H7 (cell line): ENCODE results near the gene PDE4B. TPM values are rescaled to one million over a fixed set of nuclear protein-coding genes. Genes with fewer than 3 reads are reported as not detected.

Experiments used
- DNase-seq: peaks from one replicate; pipeline ENCODE4 v3.0.0; 2012
- H3K27me3 ChIP-seq: 2 replicates; pipeline ENCODE4 v1.6.0; 2011; ENCODE audit warnings: mild to moderate bottlenecking, low read length; ENCODE audit not compliant: control insufficient read depth, insufficient read depth
- H3K36me3 ChIP-seq: replicated peaks from 2 replicates; pipeline ENCODE4 v1.5.1; 2011; ENCODE audit warnings: low read length; ENCODE audit not compliant: control insufficient read depth, insufficient read depth
- H3K4me3 ChIP-seq: 2 replicates; pipeline ENCODE4 v1.5.1; 2011; ENCODE audit warnings: low read depth, mild to moderate bottlenecking, control low read depth, low read length, moderate library complexity; ENCODE audit not compliant: insufficient read depth
- total RNA-seq: library from RNA; depleted of rRNA; stranded (reverse); fragments of >200 nt; shearing (Covaris generic); gene quantifications from 2 replicates; pipeline ENCODE4 v1.2.3, GENCODE V29; 2014

The PDE4B gene
- total RNA-seq, 1 experiment from 2014 or later, result 4.1 TPM

GRCh38 chr1:66356605-66357004 is 563.9 kb downstream of the PDE4B start:
- peaks cover 2% of the 10 kb centered on the region for H3K36me3 ChIP-seq
- H3K27me3 ChIP-seq, result no peaks in the 10 kb centered on the region
- DNase-seq, result no peak
- H3K4me3 ChIP-seq, result no peak overlapping the region

DNA sequence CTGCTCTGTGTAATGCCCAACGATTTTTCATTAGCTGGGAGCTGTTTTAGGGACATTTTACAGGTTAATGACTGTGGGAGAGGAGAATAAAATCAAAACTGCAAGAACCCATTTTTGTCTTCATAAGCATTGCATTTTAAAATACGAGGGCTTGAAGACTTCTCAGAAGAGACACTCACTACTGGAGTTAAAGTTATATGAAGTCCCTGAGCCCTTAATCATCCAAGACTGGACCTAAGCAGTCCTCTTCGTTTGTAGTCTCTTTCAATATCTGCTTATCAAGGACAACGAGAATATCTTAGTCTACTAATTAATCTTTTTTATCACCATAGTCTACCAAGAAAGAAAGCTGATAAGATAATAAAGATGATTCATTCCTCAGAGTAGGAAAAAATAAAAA is 564.3 kb downstream of the PDE4B start:
- H3K4me3 ChIP-seq, result no peak overlapping the region
- no peak for DNase-seq
- H3K36me3 ChIP-seq, result peaks cover 2% of the 10 kb centered on the region
- H3K27me3 ChIP-seq, result no peaks in the 10 kb centered on the region

- Histone ChIP-seq H3K36me3 (peaks cover 4% of the 10 kb centered on the region), H3K27me3 (no peaks in the 10 kb centered on the region), H3K4me3 (no peak overlapping the region)
- no peak for DNase-seq
These were observed 564.9 kb downstream of the PDE4B start for GRCh38 chr1:66357478-66358197.

GRCh38 chr1:66359269-66359668 is 566.6 kb downstream of the PDE4B start:
- Histone ChIP-seq H3K27me3 (no peaks in the 10 kb centered on the region), H3K36me3 (peaks cover 4% of the 10 kb centered on the region), H3K4me3 (no peak overlapping the region)
- DNase-seq, result no peak

- Histone ChIP-seq H3K4me3 (no peak overlapping the region), H3K27me3 (no peaks in the 10 kb centered on the region), H3K36me3 (peaks cover 4% of the 10 kb centered on the region)
- no peak for DNase-seq
These were observed 567.1 kb downstream of the PDE4B start for GRCh38 chr1:66359815-66360214.

DNA sequence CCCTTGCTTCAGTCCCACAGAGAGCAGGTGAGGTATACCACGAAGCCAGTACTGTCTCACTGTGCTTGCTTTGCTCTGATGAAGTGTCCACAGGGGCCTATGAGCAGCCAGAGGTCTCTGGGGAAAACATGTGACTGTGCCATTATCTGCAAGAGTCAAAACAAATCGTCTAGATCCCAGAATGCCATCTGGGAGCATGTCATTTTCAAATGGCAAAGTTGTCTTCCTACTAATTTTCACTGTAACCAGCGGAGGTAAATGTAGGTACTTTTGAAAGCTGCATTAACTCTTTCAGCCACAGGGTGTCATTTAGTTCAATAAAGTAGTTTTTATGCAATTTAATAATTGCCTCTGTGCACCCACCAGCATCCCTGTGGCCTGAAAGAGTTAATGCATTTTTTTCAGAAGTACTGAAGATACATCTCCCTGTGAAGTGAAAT is 567.6 kb downstream of the PDE4B start:
- no peak for DNase-seq
- no peak overlapping the region for H3K4me3 ChIP-seq
- H3K27me3 ChIP-seq, result no peaks in the 10 kb centered on the region
- peaks cover 4% of the 10 kb centered on the region for H3K36me3 ChIP-seq

DNA sequence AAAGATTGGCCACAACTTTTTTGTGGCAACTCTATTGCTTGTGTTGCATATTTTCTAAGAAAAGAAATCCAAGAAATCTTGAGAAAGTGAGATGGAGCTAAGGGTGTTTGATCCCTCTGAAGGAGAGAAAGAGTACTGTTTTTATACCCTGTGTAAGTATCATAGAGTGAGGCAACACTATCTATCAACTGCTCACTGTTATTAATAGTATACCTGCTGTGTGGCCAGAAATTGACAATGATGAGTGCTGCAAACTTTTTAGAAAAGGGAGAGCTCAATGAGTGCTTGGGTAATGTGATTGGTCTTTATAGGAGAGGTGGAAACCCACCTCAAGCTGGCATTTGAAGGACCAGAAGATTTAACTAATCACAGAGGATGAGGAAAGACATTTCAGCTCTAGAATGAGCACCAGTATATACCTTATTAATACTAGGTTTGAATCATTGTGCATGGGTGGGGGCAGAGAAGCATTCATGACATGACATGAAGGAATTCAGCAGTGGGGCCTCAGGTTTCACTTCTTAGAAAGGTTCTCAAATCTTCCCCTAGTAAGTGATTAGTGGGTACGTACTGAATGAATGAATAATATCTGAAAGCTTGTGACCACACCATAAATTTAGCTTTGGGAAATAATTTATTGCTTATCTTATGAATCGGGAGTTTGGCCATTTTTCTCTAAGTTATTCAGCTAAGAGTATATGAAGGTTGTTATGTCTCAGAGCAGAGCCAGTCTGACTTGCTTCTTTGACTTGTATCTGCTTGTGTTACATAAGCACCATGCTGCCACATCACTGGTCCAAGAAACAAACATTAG is 572.1 kb downstream of the PDE4B start:
- DNase-seq, result no peak
- no peaks in the 10 kb centered on the region for H3K27me3 ChIP-seq
- peaks cover 10% of the 10 kb centered on the region for H3K36me3 ChIP-seq
- H3K4me3 ChIP-seq, result no peak overlapping the region

DNA sequence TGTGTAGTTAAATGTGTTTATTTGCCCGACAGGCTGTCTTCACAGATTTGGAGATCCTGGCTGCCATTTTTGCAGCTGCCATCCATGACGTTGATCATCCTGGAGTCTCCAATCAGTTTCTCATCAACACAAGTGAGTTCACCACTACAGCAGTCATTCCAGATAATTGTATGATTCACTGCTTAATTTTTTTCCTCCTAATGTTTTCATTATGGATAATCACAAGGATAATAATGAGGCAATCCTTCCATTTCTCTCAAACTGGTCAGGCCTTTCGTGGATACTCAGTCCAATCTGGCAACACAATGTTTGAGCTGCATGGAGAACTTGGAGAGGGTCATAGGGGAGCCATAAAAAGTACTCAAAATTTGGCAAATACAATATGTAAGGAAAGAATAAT is 572.9 kb downstream of the PDE4B start:
- no peaks in the 10 kb centered on the region for H3K27me3 ChIP-seq
- no peak overlapping the region for H3K4me3 ChIP-seq
- H3K36me3 ChIP-seq, result peaks cover 14% of the 10 kb centered on the region
- DNase-seq, result no peak

DNA sequence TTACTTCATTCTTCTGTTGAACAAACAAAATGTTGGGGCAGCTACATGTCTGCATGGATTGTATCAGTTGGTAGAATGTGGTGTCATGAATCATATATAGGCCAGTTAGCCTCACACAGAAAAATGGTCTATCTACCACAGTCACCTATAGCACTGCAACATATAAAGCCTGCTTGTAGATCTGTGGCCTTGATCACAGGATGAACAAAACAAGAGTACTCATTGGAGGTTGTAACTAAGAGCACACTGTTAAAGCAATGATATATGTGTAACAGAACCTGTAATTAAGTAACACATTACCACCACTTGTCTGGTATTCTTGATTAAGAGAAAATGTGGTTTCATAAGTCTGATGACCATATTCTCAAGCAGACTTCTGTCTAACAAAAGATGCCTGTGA is 573.9 kb downstream of the PDE4B start:
- DNase-seq, result no peak
- Histone ChIP-seq H3K36me3 (peaks cover 12% of the 10 kb centered on the region), H3K4me3 (no peak overlapping the region), H3K27me3 (no peaks in the 10 kb centered on the region)

- Histone ChIP-seq H3K27me3 (no peaks in the 10 kb centered on the region), H3K36me3 (peaks cover 12% of the 10 kb centered on the region), H3K4me3 (no peak overlapping the region)
- no peak for DNase-seq
These were observed 574.7 kb downstream of the PDE4B start for GRCh38 chr1:66367369-66367768.

- H3K27me3 ChIP-seq, result no peaks in the 10 kb centered on the region
- H3K36me3 ChIP-seq, result peaks cover 12% of the 10 kb centered on the region
- H3K4me3 ChIP-seq, result no peak overlapping the region
- DNase-seq, result no peak
These were observed 575.6 kb downstream of the PDE4B start for GRCh38 chr1:66368261-66368660.

DNA sequence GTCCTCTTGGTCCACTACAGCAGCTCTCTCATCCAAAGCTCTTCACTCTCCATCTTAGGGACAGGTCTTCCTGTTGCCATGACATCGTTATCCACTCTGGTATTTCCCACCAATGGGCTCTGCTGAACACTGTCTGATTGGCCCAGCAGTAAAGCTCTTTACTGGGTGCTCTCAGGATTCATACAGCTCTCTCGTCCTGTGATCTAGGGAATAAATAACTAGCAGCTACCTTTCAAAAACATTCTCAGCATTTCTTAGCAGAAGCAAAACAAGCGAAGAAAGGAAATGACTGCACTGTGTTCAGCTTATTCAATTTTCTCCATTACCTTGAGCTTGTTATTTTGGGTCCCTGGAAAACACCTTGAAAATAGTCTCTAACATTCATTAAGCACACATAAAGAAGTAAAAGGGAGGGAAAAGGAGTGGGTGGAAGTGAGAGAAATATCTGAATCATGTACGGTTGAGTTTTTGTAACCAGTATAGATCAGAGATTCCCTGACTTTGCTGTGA is 577.8 kb downstream of the PDE4B start:
- DNase-seq, result no peak
- H3K27me3 ChIP-seq, result no peaks in the 10 kb centered on the region
- H3K36me3 ChIP-seq, result peaks cover 12% of the 10 kb centered on the region
- no peak overlapping the region for H3K4me3 ChIP-seq

- H3K36me3 ChIP-seq, result peaks cover 12% of the 10 kb centered on the region
- H3K4me3 ChIP-seq, result no peak overlapping the region
- DNase-seq, result no peak
- H3K27me3 ChIP-seq, result no peaks in the 10 kb centered on the region
These were observed 578.7 kb downstream of the PDE4B start for GRCh38 chr1:66371233-66372005.

DNA sequence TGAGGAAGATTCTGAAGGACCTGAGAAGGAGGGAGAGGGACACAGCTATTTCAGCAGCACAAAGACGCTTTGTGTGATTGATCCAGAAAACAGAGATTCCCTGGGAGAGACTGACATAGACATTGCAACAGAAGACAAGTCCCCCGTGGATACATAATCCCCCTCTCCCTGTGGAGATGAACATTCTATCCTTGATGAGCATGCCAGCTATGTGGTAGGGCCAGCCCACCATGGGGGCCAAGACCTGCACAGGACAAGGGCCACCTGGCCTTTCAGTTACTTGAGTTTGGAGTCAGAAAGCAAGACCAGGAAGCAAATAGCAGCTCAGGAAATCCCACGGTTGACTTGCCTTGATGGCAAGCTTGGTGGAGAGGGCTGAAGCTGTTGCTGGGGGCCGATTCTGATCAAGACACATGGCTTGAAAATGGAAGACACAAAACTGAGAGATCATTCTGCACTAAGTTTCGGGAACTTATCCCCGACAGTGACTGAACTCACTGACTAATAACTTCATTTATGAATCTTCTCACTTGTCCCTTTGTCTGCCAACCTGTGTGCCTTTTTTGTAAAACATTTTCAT is 579.9 kb downstream of the PDE4B start:
- Histone ChIP-seq H3K27me3 (no peaks in the 10 kb centered on the region), H3K4me3 (no peak overlapping the region), H3K36me3 (peaks cover 10% of the 10 kb centered on the region)
- DNase-seq, result no peak
